Endothelial cell of umbilical vein (primary cell): ENCODE data around the gene SPP1. TPM values are rescaled to one million over a fixed set of nuclear protein-coding genes. Genes with fewer than 3 reads are reported as not detected.

ENCODE experiments used
- BruUV-seq: library from RNA; stranded (reverse); fragments of 400-500 nt; replicated peaks from 2 replicates; lab custom pipeline; 2021; lab: Mats Ljungman, UMichigan
- CTCF ChIA-PET: fragments of 300-600, 350-600 bp; sonication (Branson Sonifier 250); formaldehyde crosslinking; loops from one replicate; lab custom pipeline; 2021; ENCODE audit warnings: antibody characterized with exemption, inconsistent platforms; lab: Charles Lee
- POLR2A ChIA-PET: fragments of 300-600, 350-600 bp; sonication (Branson Sonifier 250); formaldehyde crosslinking; loops from one replicate; lab custom pipeline; 2021; ENCODE audit warnings: antibody characterized with exemption, inconsistent platforms; lab: Charles Lee
- DNase-seq: peaks from one replicate; pipeline ENCODE4 v3.0.0-alpha.2; 2011; ENCODE audit warnings: low read depth, low spot score
- FAIRE-seq: peaks from 2 replicates; lab custom pipeline; 2011; peaks lifted over from hg19 to GRCh38; lab: Jason Lieb, UNC
- H2AFZ ChIP-seq: 2 replicates; pipeline ENCODE4 v1.6.0; 2012; ENCODE audit warnings: low read depth, low read length, control low read depth, inconsistent platforms
- H3K27ac ChIP-seq: 2 replicates; pipeline ENCODE4 v1.5.1; 2011; ENCODE audit warnings: low read depth, mild to moderate bottlenecking, control low read depth, low read length, moderate library complexity; ENCODE audit not compliant: insufficient read depth
- H3K27me3 ChIP-seq, 2 experiments: 2 replicates each; pipeline versions ENCODE4 v1.6.0 to v1.6.1; 2011; ENCODE audit warnings: low read length in 2 of 2, mixed read lengths in 1 of 2; ENCODE audit not compliant: control insufficient read depth in 2 of 2, insufficient read depth in 2 of 2
- H3K36me3 ChIP-seq, 2 experiments: 2 replicates in 1 of 2; 3 replicates in 1 of 2; pipeline ENCODE4 v1.5.1; 2011; ENCODE audit warnings: low read length in 2 of 2, mild to moderate bottlenecking in 1 of 2, moderate library complexity in 1 of 2; ENCODE audit not compliant: control insufficient read depth in 2 of 2, insufficient read depth in 2 of 2; ENCODE audit errors: extremely low read depth in 1 of 2
- H3K4me1 ChIP-seq: 3 replicates; pipeline ENCODE4 v1.5.1; 2011; ENCODE audit warnings: mild to moderate bottlenecking, low read length; ENCODE audit not compliant: control insufficient read depth, insufficient read depth; ENCODE audit errors: extremely low read depth
- H3K4me2 ChIP-seq: 2 replicates; pipeline ENCODE4 v1.6.1; 2011; ENCODE audit warnings: low read length, control low read depth, mixed read lengths; ENCODE audit not compliant: insufficient read depth
- H3K4me3 ChIP-seq, 3 experiments: fragments of 200-600 bp in 1 of 3; sonication (generic), shearing (Covaris generic) in 1 of 3; replicated peaks in 1 of 3; 2 replicates each; pipeline ENCODE4 v1.5.1; 2011 to 2016; ENCODE audit warnings: control low read depth in 3 of 3, low read length in 3 of 3, mild to moderate bottlenecking in 2 of 3, inconsistent platforms in 1 of 3, low read depth in 1 of 3, moderate library complexity in 1 of 3; ENCODE audit not compliant: insufficient read depth in 1 of 3
- H3K79me2 ChIP-seq: 2 replicates; pipeline ENCODE4 v1.6.0; 2012; ENCODE audit warnings: low read length, inconsistent platforms; ENCODE audit not compliant: control insufficient read depth, insufficient read depth
- H3K9ac ChIP-seq: replicated peaks from 2 replicates; pipeline ENCODE3; 2011; ENCODE audit warnings: low read length, control low read depth; ENCODE audit not compliant: insufficient read depth; ENCODE audit errors: extremely low read depth
- H3K9me1 ChIP-seq: replicated peaks from 3 replicates; pipeline ENCODE4 v1.6.0; 2011; ENCODE audit warnings: mild to moderate bottlenecking, low read length; ENCODE audit not compliant: control insufficient read depth, insufficient read depth; ENCODE audit errors: extremely low read depth
- H3K9me3 ChIP-seq: replicated peaks from 2 replicates; pipeline ENCODE4 v1.5.1; 2012; ENCODE audit warnings: low read length, inconsistent platforms; ENCODE audit not compliant: control insufficient read depth, insufficient read depth
- H4K20me1 ChIP-seq: replicated peaks from 2 replicates; pipeline ENCODE3; 2011; ENCODE audit warnings: mild to moderate bottlenecking, low read length; ENCODE audit not compliant: control insufficient read depth, insufficient read depth; ENCODE audit errors: extremely low read depth
- CTCF ChIP-seq, 2 donors: IDR thresholded peaks; 1 replicate in 1 of 2; 2 replicates in 1 of 2; pipeline ENCODE4 v1.5.1; 2011; ENCODE audit warnings: low read length in 2 of 2, mild to moderate bottlenecking in 2 of 2, moderate library complexity in 2 of 2, control low read depth in 1 of 2, inconsistent platforms in 1 of 2, low read depth in 1 of 2; ENCODE audit not compliant: insufficient read depth in 1 of 2; ENCODE audit errors: extremely low read depth in 1 of 2
- EZH2 ChIP-seq: IDR thresholded peaks from 2 replicates; pipeline ENCODE4 v1.6.1; 2012; ENCODE audit warnings: borderline replicate concordance, low read depth, mild to moderate bottlenecking, moderate library complexity, low read length, inconsistent platforms; ENCODE audit not compliant: severe bottlenecking
- FOS ChIP-seq: IDR thresholded peaks from 2 replicates; pipeline ENCODE4 v1.6.1; 2011; ENCODE audit warnings: mild to moderate bottlenecking, low read length, moderate library complexity, borderline replicate concordance; ENCODE audit not compliant: insufficient read depth
- GATA2 ChIP-seq: IDR thresholded peaks from 2 replicates; pipeline ENCODE4 v1.7.0; 2011; ENCODE audit warnings: low read depth, mild to moderate bottlenecking, moderate library complexity, mixed read lengths, low read length; ENCODE audit not compliant: insufficient read length, insufficient read depth
- JUN ChIP-seq: IDR thresholded peaks from 2 replicates; pipeline ENCODE4 v1.6.1; 2011; ENCODE audit warnings: borderline replicate concordance, low read depth; ENCODE audit not compliant: insufficient read length, insufficient read depth
- MAX ChIP-seq: IDR thresholded peaks from 2 replicates; pipeline ENCODE4 v1.6.1; 2011; ENCODE audit not compliant: insufficient read depth, insufficient read length
- MYC ChIP-seq: IDR thresholded peaks from one replicate; pipeline ENCODE4 v1.6.1; 2011; ENCODE audit warnings: mild to moderate bottlenecking, low read depth, low read length
- POLR2A ChIP-seq: IDR thresholded peaks from 2 replicates; pipeline ENCODE4 v1.6.1; 2012; ENCODE audit warnings: low read depth, mild to moderate bottlenecking, control low read depth, low read length
- POLR2AphosphoS5 ChIP-seq: IDR thresholded peaks from 2 replicates; pipeline ENCODE4 v1.6.1; 2012; ENCODE audit warnings: low read depth, mild to moderate bottlenecking, control low read depth, low read length, moderate library complexity; ENCODE audit not compliant: insufficient read depth
- dilution Hi-C: fragments of 300-500 bp; cut with MboI; formaldehyde crosslinking; loops from one replicate; pipeline ENCODE4 v1.15.0; 2019; ENCODE audit warnings: low sequenced_read_pairs; ENCODE audit not compliant: extremely low pct_ligation_motif_present
- intact Hi-C: fragments of 100-400 bp; cut with micrococcal nuclease; formaldehyde crosslinking; loops from one replicate; pipeline ENCODE4 v1.10.0; 2022
- polyA plus RNA-seq, 4 experiments: library from polyadenylated mRNA; depleted of rRNA in 3 of 4; stranded (reverse) in 3 of 4; unstranded in 1 of 4; fragments of >200 nt; gene quantifications; 2 replicates each; pipeline versions ENCODE4 v1.2.1 to v1.2.3, GENCODE V29; 2011 to 2012; ENCODE audit warnings: missing spikeins in 1 of 4
- total RNA-seq: library from RNA; stranded (reverse); gene quantifications from 2 replicates; pipeline ENCODE4 v1.2.3, GENCODE V29; 2021

Gene SPP1
- total and polyA plus RNA-seq, 2 donors (not counting 3 experiments of a cell fraction or from before 2014, with no cell fraction given) = not detected

- intact Hi-C loops (no loop called here), dilution Hi-C loops (no loop called here)
- H3K79me2 ChIP-seq = no peaks in the 10 kb centered on the region
- H4K20me1 ChIP-seq = no peaks in the 10 kb centered on the region
- no peaks in the 10 kb centered on the region for H3K36me3 ChIP-seq
- no peak overlapping the region for H3K27ac ChIP-seq
- H3K4me1 ChIP-seq = no peaks in the 10 kb centered on the region
- DNase-seq (no peak), FAIRE-seq (no peak)
- no peak overlapping the region for H3K4me2 ChIP-seq
- H3K9me1 ChIP-seq = no peaks in the 10 kb centered on the region
- CTCF ChIA-PET = interaction anchor here (1.3 to 2.1 kb wide), 3 partner anchors 30 to 91 kb away, joined by 4 to 9 read pairs (median 4); no protein-coding TSS in a partner anchor
- H3K9ac ChIP-seq = no peak overlapping the region
- H3K27me3 ChIP-seq = peaks cover 0 to 5% of the 10 kb centered on the region in 2 experiments
- BruUV-seq = no TSS peak
- H3K9me3 ChIP-seq = no peaks in the 10 kb centered on the region
- TF ChIP-seq GATA2 (no peak), MYC (no peak), POLR2A (no peak), JUN (no peak), FOS (no peak), EZH2 (no peak), POLR2AphosphoS5 (no peak), MAX (no peak), CTCF (IDR thresholded peaks at IDR 0.05; ENCODE audit: extremely low read depth in 1 of 2, insufficient read depth in 1 of 2, low read depth in 1 of 2, low read length in 2 of 2) (no peak)
- no peak overlapping the region for H2AFZ ChIP-seq
- H3K4me3 ChIP-seq = no peak overlapping the region
- POLR2A ChIA-PET = no interaction called here
These were observed 31.8 kb upstream of the SPP1 start for GRCh38 chr4:87943660-87944149.
